GM23338 (cell line): ENCODE results near the gene MGAT2.

ENCODE experiments used
- CTCF ChIP-seq, 2 experiments: fragments of 200-600 bp in 1 of 2; sonication (generic) in 1 of 2; conservative IDR thresholded peaks; 2 replicates each; pipeline versions ENCODE4 v1.5.1 to v1.6.1; 2016 to 2017; ENCODE audit warnings: antibody characterized with exemption in 2 of 2, low read depth in 2 of 2, mild to moderate bottlenecking in 2 of 2, moderate library complexity in 1 of 2
- EZH2phosphoT487 ChIP-seq: fragments of 200-600 bp; sonication (generic); IDR thresholded peaks from one replicate; pipeline ENCODE4 v1.8.1; 2018; ENCODE audit warnings: antibody characterized with exemption; ENCODE audit not compliant: unreplicated experiment

GRCh38 chr14:49581209-49582112 lies 39.1 kb upstream of the MGAT2 start:
- TF ChIP-seq CTCF (conservative IDR thresholded peaks at IDR 0.05; ENCODE audit: low read depth in 2 of 2) (no peak), EZH2phosphoT487 (no peak)
